GOT3 (cell line): ENCODE measurements around the gene TOP2B.

Experiments
- DNase-seq: peaks from one replicate; lab custom pipeline; 2025; ENCODE audit warnings: mixed read lengths; lab: John Stamatoyannopoulos, UW

Gene TOP2B

DNA sequence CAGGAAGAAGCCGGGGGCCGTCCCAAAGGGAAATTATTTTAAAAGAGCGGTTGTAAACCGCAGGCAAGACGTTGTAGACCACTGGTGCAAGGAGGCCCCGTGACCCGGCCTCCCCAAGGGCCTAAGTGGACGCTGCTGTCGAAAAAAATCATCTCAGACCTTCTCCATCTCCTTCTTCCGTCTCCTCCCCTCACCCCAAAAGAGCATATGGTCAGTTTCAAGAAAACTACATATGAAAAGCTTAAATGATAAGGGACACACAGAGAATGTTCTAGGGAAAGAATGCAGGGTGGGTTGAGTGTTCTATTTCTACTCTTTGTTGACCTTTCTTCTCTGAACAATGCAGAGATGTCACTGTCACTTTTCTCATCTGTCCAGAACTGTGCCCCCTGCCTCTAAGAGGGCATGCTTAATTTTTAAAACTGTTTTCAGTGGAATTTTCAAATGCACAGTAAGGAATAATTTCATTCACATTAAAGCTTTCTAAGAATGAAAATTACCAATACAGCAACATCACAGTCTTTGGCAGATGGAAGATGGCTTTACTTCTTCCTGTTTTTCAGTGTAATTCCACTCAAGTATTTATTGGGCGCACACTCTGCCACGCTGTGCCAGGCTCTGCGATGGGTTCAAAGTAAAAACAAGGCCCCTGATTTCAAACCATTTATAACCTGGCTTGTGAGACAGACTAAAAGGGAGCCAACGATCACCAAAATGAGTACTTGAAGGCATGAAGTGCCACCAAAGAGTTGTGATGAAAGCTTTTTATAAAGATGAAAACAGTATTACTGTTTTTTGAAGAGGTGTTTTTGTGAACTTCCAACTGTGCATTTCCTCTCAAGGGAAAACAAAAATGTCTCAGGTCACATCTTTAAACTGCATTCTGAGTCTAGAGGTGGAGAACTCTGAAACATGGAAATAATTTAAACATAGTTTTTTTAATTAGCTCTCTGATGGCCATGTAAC lies 891 bp upstream of the TOP2B start:
- no peak for DNase-seq

DNA sequence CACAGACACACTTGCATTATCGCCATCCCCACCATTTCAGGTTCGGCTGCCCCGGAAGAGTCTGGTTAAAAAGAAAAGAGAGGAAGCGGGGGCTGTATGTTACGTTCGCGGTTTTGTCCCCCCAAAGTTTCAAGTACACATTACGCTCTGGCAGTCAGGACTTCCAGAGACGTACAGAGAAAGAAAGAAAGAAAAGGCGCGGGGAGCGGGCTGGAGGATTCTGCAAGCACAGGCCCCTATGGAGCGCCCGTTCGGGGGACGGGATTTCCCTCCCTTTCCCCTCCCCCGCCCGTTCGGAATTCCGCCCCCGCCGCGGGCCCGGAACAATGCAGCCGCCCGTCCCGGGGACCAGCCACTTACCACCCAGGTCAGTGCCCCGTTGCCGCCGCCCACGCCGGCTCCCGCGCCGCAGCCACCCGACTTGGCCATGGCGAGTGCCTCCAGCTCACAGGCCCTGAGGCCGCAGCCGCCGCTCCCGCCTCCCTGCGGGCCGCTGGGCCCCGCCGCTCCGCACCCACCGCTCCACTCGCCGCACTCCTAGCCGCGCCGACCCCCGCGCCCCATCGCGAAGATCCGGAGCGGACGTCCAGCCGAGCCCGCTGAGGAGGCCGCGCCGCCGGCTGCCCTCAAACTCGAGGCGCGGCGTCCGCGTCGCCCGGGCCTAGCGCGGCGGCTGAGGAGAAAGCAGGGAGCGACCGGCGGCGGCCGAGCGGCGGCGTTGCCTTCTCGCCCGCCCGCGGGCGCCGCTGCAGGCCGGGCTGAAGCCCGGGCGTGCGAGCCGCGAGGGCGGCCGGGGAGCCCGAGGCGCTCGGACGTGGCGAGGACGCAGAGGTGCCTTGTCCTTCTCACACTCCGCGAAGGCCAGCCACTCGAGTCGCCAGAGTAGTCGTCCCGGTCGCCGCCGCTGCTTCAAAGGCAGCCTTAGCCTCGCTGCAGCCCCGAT lies 567 bp downstream of the TOP2B start:
- peak; percentile 31 for DNase-seq

DNA sequence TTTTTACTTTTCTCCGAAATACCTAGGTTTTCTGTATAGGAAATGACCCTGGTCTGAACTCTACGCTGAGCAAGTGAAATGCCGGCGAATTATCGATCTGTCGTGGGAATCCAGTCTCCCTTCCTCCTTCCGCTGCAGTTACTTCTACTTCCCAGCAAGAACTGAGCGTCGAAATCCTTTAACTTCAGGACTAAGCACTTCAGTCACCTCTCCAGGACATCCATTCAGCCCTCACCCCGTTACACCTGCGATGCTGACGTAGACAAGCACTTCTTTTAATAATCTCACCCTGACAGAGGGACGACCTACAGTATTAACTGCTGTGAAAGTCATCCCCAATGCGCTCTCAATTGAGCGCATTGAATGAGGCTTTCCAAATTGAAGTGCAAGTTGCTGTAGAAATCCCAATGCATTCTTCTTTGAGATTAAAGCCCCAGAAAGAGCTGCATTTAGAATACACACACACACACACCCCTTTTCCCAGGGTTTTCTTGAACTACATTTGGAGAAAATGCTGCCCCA lies 1.3 kb downstream of the TOP2B start:
- DNase-seq, result no peak

DNA sequence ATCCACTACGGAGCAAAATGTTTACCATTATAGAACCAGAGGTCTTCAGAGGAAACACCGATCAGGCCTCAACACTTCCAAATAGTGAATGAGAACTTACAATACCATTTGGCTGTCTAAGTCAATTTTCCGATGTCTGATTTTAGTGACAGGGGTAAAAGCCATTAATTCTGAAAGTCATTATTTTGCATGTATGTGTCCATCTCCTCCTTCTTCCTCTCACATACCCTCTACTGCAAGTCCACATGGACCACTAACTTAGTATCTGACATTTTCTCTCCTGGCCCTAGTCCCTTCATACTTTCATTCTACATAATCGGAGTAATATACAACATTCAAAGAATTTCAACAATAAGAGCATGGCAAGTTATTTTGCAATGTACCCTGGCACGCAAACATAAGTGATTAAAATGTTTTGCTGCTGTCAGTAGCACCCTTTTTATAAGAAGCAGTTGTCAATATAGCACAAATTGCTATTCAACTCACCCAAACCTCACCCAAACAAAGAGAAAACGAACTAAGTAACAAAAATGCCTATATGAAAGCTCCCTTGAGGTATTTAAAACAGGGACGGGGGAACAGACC lies 1.9 kb downstream of the TOP2B start:
- DNase-seq, result no peak

DNA sequence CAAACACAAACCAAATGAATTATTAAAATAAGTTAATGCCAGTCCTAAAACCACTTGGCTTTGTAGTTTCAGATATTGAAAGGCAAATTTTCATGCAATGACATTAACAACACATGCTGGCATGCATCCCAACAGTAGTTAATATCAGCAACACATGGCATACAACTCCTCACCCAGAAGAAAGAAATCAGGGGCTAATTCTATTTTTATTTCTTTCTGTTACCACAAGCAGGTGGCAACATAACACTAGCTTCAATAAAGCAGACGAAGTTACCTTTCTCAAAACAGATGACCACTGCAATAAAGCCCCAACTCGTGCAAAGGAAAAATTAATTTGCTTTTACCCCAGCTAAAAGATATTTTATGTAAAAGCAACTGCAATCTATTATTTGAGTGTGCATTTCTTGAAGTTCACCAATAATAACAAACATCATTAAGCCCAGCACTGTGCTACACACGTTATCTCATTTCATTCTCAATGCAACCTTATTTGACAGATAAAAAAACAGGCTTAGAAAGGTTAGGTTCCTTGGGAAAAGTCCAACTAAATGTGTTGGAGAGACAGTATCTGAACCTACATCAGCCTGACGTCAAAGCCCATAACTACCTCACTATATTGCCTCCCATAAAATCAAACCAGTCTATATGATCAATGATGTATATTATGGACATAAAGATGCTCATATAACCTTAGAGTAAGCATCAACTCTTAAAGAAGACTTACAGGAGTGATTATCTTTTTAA lies 2.8 kb downstream of the TOP2B start:
- DNase-seq, result no peak

DNA sequence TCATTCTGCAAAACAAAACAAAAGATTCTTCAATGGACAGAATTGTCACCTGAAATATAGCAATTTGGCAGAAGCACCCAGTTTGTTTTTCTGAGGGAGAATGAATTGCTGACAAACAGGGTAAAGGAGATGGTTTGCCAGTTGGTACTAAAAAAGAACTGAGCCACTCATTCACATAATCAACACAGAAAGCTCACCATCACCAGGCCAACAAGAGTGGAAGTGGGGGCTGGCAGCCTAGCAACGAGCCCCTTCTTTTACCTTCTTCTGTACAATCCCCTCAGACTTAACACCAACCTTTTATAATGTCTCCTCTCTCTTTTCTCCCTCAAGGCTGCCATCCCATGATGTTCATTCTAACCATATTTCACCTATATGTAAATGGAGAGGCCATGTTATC lies 5.9 kb downstream of the TOP2B start:
- DNase-seq, result no peak

DNA sequence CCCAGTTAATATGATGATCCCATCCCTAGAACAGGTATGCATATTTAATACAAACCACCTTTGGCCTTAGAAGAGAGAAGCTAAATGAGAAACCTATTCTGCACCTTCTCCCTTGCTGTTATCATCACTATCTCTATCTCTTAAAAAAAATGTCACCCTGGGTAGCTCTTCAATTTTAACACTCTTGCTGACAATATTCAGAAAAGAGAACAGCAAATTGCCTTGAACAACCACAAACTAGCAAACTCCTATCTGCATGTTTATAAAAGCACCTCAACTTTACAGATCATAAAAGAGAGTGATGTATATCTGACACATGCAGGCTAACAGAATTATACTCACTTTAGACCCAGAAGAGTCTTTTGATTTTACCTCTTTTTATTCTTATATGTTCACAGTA lies 7.4 kb downstream of the TOP2B start:
- no peak for DNase-seq

DNA sequence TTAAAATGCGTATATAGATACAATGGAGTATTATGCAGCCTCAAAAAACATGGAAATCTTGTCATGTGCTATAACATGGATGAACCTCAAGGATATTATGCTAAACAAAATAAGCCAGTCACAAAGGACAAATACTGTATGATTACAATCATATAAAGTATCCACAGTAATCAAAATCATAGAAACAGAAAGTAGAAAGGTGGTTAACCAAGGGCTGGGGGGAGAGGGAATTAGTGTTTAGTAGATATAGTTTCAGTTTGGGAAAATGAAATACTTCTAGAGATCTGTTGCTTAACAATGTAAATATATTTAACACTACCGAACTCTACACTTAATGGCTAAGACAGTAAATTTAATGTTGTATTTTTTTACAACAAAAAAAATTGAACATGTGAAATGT lies 9.0 kb downstream of the TOP2B start:
- DNase-seq, result no peak

DNA sequence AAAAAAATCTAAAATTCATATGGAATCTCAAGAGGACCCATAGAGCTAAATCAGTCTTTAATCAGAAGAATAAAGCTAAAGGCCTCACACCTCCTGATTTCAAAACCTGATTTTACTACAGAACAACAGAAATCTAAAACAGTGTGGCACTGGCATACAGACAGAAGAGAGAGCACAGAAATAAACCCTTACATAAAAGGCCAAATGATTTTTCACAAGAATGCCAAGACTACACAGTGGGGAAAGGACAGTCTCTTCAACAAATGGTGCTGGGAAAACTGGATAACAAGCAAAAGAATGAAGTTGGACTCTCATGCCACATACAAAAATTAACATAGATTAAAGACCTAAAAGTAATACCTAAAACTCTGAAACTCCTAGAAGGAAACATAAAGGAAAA lies 10.1 kb downstream of the TOP2B start:
- no peak for DNase-seq

DNA sequence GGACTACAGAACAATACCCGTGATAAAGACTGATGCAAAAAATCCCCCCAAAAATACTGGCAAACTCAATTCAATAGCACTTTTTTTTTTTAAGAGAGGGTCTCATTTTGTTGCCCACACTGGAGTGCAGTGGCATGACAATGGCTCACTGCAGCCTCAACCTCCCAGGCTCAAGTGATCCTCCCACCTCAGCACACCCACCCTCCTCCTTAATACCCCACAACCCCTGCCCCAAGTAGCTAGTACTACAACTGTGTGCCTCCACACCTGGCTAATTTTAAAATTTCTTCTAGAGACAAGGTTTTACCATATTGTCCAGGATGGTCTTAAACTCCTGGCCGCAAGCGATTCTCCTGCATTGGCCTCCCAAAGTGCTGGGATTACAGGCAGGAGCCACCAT lies 11.4 kb downstream of the TOP2B start:
- no peak for DNase-seq

DNA sequence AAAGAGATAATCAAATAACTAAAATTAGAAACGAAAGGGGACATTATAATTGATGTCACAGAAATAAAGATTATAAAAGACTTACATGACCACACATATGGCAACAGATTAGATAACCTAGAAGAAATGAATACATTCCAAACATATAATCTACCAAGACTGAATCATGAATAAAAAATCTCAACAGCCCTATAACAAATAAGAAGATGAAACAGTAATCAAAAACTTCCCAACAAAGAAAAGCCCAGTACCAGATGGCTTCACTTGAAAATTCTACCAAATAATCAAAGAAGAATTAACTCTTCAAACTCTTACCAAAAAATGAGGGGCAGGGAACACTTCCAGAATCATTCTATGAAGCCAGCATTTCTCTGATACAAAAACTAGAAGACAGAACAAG lies 11.8 kb downstream of the TOP2B start:
- DNase-seq, result no peak

DNA sequence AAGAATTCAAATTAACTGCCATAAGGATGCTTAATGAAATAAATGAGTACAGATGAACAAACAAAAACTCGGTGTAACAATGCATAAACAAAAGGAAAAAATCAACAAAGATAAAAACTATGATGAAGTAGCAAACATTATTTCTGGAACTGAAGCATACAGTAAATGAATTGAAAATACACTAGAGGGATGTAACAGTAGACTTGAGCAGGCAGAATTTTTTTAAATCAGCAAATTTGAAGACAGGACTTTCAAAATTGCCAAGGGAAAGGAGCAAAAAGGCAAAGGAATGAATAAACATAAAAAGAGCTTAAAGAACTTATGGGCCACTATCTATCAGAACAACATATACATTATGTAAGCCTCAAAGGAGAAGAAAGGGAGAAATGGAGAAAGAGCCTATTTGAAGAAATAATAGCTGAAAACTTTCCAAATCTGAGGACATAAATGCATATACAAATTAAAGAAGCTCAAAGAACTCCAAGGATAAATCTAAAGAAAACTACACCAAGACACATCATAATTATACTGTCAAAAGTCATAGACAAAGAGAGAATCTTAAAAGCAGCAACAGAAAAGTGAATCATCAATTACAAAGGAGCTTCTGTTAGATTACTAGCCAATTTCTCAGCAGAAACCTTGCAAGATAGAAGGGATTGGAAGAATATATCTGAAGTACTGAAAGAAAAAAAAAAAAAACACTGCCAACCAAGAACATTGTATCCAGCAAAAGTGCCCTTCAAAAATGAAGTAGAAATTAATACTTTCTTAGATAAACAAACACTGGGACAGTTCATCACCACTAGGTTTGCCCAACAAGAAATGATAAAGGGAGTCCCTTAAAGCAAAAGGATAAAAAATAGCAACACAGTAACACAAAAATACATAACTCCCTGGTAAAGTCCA lies 15.5 kb downstream of the TOP2B start:
- no peak for DNase-seq

DNA sequence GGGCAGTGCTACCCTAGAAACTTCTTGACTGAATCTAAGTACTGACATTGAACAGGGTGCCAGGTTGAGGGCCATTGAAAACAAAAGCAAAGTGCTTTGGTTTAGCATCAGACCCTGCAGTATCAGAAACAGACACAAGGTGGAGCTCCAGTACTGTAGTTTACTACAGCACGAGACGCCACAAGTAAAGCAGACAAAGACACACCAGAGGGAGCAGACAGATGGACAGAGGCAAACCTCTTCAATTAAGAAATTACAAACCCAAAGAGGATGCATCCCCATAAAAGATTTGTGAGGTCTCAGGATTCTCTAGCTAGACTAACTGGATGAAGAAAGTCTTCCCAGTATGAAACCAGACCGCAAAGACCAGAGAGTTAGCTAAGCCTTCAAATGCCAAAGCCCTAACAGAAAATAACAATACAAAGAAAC lies 16.6 kb downstream of the TOP2B start:
- peak; percentile 28 for DNase-seq

DNA sequence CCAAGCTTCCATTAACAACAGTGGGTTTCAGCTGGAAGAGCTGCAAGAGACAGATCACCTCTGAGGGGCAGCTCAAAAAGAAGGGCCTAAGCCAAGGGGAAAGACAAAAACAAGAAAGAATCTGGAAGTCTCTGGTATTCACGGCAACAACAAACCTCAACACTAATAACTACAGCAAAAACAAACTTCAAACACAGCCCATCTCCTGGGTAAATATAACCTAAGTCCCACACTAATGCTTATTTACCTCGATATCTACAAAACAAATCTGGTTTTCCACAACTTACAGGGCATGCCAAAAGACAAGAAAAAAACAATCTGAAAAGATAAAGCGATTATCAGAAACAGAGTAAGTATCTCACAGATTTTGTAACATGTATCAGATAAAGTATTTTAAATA lies 29.7 kb downstream of the TOP2B start:
- DNase-seq, result no peak

DNA sequence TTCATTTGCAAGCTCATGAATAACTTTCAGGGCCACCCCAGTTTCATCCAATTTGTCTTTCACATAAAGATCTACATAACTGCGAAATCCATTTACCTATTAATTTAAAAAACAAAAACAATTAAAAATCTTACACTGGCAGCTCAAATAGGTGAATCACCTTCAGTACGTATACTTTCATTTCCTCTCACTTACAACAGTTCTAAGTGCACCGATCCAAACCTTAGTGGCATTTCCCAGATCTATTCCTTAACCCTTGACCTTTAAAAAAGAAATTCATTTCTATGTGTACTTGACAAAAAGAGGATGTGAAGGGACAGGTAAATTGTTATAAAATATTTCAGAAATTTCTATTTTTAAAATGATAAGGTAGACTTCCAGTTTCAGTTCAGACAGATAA lies 30.8 kb downstream of the TOP2B start:
- no peak for DNase-seq

DNA sequence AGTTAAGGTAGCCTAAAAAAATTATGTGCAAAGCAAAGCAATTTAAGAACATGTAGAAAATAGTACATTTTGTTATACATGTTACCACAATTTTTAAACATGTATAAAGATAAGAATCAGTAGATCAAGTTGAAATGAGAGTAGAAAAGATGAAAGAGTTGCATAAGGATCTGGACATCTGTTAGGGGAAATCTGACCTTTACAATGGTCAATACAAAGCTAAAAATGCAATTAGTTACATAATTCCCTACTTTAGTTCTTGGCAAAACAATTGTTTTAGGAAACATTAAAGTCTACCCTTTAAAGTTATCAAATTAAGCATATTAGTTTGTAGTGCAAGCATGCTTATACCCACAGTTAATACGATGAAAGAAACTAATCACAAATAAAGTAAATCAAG lies 32.7 kb downstream of the TOP2B start:
- DNase-seq, result no peak

DNA sequence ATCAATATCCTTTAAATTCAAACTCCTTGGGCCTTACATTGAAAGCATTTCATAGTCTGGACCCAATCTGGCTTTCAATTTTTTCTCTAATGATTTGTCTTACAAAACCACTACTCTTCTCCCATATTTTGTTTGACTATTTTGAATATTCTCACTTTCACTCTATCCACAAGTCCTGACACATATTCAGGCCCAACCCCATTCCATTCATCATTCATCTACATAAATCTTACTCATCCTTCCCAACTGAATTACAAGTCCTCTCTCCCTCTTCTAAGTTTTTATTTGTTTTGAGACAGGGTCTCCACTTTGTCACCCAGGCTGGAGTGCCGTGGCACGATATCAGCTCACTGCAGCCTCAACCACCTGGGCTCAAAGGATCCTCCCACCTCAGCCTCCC lies 43.6 kb downstream of the TOP2B start:
- DNase-seq, result no peak

DNA sequence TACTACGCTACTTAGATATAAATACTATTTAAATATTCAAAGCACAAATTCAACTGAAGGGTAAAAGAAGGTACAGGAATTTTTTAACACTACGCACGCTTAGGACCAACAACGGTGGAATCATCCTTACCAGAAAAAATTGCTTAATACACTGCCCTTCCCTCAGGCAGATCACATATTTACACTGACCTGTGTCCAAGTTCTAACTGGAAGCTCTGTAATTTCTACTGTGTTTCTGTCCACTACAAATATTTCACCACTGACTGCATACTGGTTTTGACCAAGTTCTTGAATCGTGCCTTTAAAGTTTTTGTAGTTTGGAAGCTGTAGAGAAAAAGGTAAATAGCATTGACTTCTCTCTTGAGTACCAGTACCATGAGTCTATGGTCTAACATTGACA lies 44.2 kb downstream of the TOP2B start:
- no peak for DNase-seq

DNA sequence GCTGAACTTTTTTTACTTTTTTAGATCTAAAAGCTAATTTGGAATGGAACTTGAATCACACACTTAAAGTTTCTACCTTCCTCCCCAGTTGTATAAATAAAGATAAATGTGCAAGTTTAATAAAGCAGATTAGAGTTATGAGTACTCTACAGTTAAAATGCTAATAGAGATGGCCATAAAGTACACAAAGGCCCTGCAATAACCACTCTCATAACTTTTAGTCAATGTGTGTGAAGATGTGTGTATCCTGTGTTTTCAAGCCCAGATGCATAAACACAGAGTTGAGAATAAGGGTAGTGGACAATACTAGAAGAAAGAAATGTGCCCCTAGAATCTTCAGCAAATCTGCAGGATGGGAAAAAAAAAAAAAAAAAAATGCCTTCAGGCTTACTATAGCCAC lies 45.3 kb downstream of the TOP2B start:
- DNase-seq, result no peak

DNA sequence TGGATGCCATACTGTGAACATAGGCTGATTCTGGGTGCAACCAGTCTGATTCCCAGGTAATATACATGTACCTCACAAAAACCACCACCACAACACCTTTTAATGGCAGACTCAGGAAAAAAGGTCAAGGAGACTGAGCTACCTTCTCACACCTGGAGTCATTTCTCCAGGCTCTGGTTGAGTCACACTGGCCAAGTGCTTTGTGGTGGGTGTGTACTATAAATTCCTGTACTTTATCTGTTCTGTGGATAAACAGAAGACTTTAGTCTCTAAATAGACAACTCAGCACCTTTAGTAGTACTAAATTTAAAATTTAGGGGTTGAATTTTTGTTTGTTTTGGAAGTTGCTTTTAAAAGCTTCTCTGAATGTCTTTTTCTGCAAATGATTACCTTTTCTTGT lies 46.7 kb downstream of the TOP2B start:
- DNase-seq, result no peak
